HEK293 (cell line): ENCODE measurements around the gene SCN4B.
A peak's percentile ranks its signal among the peaks of the same experiment; 100 is the strongest.

ENCODE experiments used
- CTCF ChIA-PET: fragments of 350-600 bp; formaldehyde crosslinking; extraction: SDS; loops from one replicate; lab custom pipeline; 2021; ENCODE audit warnings: antibody characterized with exemption; lab: Yijun Ruan, JAX
- POLR2A ChIA-PET: fragments of 300-600 bp; formaldehyde crosslinking; extraction: SDS; loops from one replicate; lab custom pipeline; 2020; ENCODE audit warnings: antibody characterized with exemption, inconsistent platforms; lab: Yijun Ruan, JAX
- H3K27ac ChIP-seq: fragments of 200-500 bp; sonication (Bioruptor generic); 2 replicates; pipeline ENCODE4 v1.5.1; 2014; ENCODE audit warnings: low read depth, low read length, control low read depth, inconsistent platforms; ENCODE audit errors: extremely low read depth
- H3K36me3 ChIP-seq, 2 experiments: fragments of 200-500 bp in 1 of 2; sonication (Bioruptor generic) in 1 of 2; 1 replicate in 1 of 2; 2 replicates in 1 of 2; pipeline ENCODE4 v1.5.1; 2014 to 2017; ENCODE audit warnings: inconsistent platforms in 2 of 2, low read length in 2 of 2; ENCODE audit not compliant: control insufficient read depth in 2 of 2, insufficient read depth in 1 of 2
- H3K4me1 ChIP-seq: fragments of 200-500 bp; sonication (Bioruptor generic); 2 replicates; pipeline ENCODE4 v1.5.1; 2014; ENCODE audit warnings: mild to moderate bottlenecking, low read length, inconsistent platforms; ENCODE audit not compliant: control insufficient read depth, insufficient read depth
- H3K4me3 ChIP-seq: 2 replicates; pipeline ENCODE4 v1.5.1; 2011; ENCODE audit warnings: low read depth, mild to moderate bottlenecking, control low read depth, low read length, moderate library complexity
- H3K9me3 ChIP-seq: fragments of 200-500 bp; sonication (Bioruptor generic); 2 replicates; pipeline ENCODE4 v1.5.1; 2014; ENCODE audit warnings: low read depth, low read length, inconsistent platforms; ENCODE audit not compliant: control insufficient read depth, insufficient read depth
- FEZF1 ChIP-seq: fragments of 450-650 bp; formaldehyde crosslinking; IDR thresholded peaks from 2 replicates; pipeline ENCODE4 v1.5.1; 2016; ENCODE audit warnings: missing biosample characterization, missing genetic modification characterization
- HOXD13 ChIP-seq: sonication (generic); formaldehyde crosslinking; IDR thresholded peaks from 2 replicates; pipeline ENCODE4 v1.8.0; 2022; ENCODE audit warnings: missing genetic modification reagents, borderline replicate concordance
- KLF16 ChIP-seq: fragments of 450-650 bp; formaldehyde crosslinking; IDR thresholded peaks from 2 replicates; pipeline ENCODE4 v1.5.1; 2017; ENCODE audit warnings: missing biosample characterization, missing genetic modification characterization
- KLF8 ChIP-seq: fragments of 450-650 bp; formaldehyde crosslinking; IDR thresholded peaks from 2 replicates; pipeline ENCODE4 v1.5.1; 2016; ENCODE audit warnings: missing biosample characterization, missing genetic modification characterization
- MZF1 ChIP-seq: fragments of 450-650 bp; formaldehyde crosslinking; IDR thresholded peaks from 2 replicates; pipeline ENCODE4 v1.5.1; 2017; ENCODE audit warnings: missing biosample characterization, missing genetic modification characterization, borderline replicate concordance
- OVOL3 ChIP-seq: fragments of 450-650 bp; formaldehyde crosslinking; IDR thresholded peaks from 2 replicates; pipeline ENCODE4 v1.5.1; 2016; ENCODE audit warnings: missing biosample characterization, missing genetic modification characterization
- ZBTB17 ChIP-seq: fragments of 450-650 bp; formaldehyde crosslinking; IDR thresholded peaks from 2 replicates; pipeline ENCODE4 v1.5.1; 2016; ENCODE audit warnings: missing biosample characterization, missing genetic modification characterization
- ZNF121 ChIP-seq: fragments of 450-650 bp; formaldehyde crosslinking; IDR thresholded peaks from 2 replicates; pipeline ENCODE4 v1.5.1; 2016; ENCODE audit warnings: missing biosample characterization, missing genetic modification characterization
- ZNF221 ChIP-seq: fragments of 450-650 bp; formaldehyde crosslinking; IDR thresholded peaks from 2 replicates; pipeline ENCODE4 v1.5.1; 2017; ENCODE audit warnings: missing biosample characterization, missing genetic modification characterization, borderline replicate concordance
- ZNF23 ChIP-seq: fragments of 450-650 bp; formaldehyde crosslinking; IDR thresholded peaks from 2 replicates; pipeline ENCODE4 v1.5.1; 2016; ENCODE audit warnings: missing biosample characterization, missing genetic modification characterization, borderline replicate concordance
- ZNF335 ChIP-seq: fragments of 450-650 bp; formaldehyde crosslinking; conservative IDR thresholded peaks from 2 replicates; pipeline ENCODE4 v1.5.1; 2016; ENCODE audit warnings: missing biosample characterization, missing genetic modification characterization
- ZNF529 ChIP-seq: fragments of 450-650 bp; formaldehyde crosslinking; IDR thresholded peaks from 2 replicates; pipeline ENCODE4 v1.5.1; 2017; ENCODE audit warnings: missing genetic modification characterization, missing biosample characterization; ENCODE audit not compliant: insufficient replicate concordance
- ZNF530 ChIP-seq: fragments of 450-650 bp; formaldehyde crosslinking; IDR thresholded peaks from 2 replicates; pipeline ENCODE4 v1.5.1; 2016; ENCODE audit warnings: low read depth, missing biosample characterization, missing genetic modification characterization
- ZNF555 ChIP-seq: fragments of 450-650 bp; formaldehyde crosslinking; conservative IDR thresholded peaks from 2 replicates; pipeline ENCODE4 v1.5.1; 2017; ENCODE audit warnings: missing biosample characterization, mild to moderate bottlenecking, missing genetic modification characterization, inconsistent platforms
- ZNF585B ChIP-seq: fragments of 450-650 bp; formaldehyde crosslinking; IDR thresholded peaks from 2 replicates; pipeline ENCODE4 v1.5.1; 2016; ENCODE audit warnings: missing biosample characterization, missing genetic modification characterization
- ZNF843 ChIP-seq: fragments of 450-650 bp; formaldehyde crosslinking; IDR thresholded peaks from 2 replicates; pipeline ENCODE4 v1.5.1; 2016; ENCODE audit warnings: missing biosample characterization, missing genetic modification characterization
- TF ChIP-seq, protein P1 (sequence below): fragments of 450-650 bp; formaldehyde crosslinking; conservative IDR thresholded peaks from 2 replicates; pipeline ENCODE4 v1.5.1; 2016; ENCODE audit warnings: low read depth, missing biosample characterization, missing genetic modification characterization
- TF ChIP-seq, protein P2 (sequence below): fragments of 450-650 bp; formaldehyde crosslinking; IDR thresholded peaks from 2 replicates; pipeline ENCODE4 v1.5.1; 2016; ENCODE audit warnings: missing biosample characterization, missing genetic modification characterization
- TF ChIP-seq, protein P3 (sequence below): fragments of 450-650 bp; IDR thresholded peaks from 2 replicates; pipeline ENCODE4 v1.5.1; 2018; ENCODE audit warnings: missing biosample characterization, mild to moderate bottlenecking, missing genetic modification characterization

Gene SCN4B

DNA sequence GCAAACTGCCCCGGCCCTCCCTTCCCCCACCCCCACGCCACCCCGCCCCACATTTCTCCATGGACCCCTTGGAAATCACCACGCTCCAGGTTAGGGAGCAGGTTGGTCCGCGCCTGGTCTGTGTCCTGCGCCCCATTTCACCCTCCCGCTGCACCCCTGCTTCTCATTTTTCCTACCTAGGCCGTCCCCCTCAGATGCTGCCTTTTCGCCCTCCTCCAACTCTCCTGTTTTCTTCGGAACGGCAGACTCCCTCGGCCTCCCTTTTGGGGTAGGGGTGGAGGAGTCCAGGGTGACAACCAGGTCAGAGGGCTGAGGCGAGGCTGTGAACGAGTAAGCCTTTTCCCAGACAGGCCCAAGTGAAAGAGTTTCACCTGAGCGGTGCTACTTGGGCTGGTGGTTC, 893 bp upstream of the SCN4B start (continued):
- no peak for TF ChIP-seq OVOL3 (tag by site-specific recombination)
- TF ChIP-seq, protein P1, sequence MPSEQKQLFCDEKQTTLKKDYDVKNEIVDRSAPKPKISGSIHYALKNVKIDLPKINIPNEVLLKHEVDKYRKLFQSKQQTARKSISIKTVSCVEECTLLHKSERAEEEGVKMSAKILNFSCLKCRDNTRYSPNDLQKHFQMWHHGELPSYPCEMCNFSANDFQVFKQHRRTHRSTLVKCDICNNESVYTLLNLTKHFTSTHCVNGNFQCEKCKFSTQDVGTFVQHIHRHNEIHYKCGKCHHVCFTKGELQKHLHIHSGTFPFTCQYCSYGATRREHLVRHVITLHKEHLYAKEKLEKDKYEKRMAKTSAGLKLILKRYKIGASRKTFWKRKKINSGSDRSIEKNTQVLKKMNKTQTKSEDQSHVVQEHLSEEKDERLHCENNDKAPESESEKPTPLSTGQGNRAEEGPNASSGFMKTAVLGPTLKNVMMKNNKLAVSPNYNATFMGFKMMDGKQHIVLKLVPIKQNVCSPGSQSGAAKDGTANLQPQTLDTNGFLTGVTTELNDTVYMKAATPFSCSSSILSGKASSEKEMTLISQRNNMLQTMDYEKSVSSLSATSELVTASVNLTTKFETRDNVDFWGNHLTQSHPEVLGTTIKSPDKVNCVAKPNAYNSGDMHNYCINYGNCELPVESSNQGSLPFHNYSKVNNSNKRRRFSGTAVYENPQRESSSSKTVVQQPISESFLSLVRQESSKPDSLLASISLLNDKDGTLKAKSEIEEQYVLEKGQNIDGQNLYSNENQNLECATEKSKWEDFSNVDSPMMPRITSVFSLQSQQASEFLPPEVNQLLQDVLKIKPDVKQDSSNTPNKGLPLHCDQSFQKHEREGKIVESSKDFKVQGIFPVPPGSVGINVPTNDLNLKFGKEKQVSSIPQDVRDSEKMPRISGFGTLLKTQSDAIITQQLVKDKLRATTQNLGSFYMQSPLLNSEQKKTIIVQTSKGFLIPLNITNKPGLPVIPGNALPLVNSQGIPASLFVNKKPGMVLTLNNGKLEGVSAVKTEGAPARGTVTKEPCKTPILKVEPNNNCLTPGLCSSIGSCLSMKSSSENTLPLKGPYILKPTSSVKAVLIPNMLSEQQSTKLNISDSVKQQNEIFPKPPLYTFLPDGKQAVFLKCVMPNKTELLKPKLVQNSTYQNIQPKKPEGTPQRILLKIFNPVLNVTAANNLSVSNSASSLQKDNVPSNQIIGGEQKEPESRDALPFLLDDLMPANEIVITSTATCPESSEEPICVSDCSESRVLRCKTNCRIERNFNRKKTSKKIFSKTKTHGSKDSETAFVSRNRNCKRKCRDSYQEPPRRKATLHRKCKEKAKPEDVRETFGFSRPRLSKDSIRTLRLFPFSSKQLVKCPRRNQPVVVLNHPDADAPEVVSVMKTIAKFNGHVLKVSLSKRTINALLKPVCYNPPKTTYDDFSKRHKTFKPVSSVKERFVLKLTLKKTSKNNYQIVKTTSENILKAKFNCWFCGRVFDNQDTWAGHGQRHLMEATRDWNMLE (tag by site-specific recombination): no peak

DNA sequence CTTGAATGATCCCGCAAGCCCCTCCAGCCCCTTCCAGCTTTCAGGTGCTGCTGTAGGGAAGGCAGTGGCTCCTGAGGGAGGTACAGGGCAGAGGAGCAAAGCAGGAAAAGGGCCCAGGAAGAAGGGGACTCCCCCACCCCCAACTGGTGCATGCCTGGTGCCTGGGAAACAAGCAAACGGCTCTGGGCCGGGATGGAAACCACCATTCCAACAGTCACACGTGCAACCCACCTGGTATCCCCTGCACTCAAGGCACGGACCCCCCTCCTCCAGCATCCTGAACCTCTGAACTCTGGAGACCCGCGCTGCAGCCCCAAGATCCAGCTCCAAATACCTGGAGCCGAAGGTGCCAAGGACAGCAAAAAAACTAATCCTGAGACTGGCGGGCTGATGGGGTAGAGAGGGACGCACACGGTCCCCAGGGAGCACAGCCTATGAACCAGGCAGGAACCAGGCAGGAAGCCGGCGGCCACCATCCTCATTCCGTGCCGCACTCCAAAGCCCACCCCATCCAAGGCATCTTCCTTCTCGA, 537 bp downstream of the SCN4B start:
- POLR2A ChIA-PET: interaction anchor here (0.9 to 2.2 kb wide), 3 partner anchors 9 to 28 kb away, joined by 3 to 7 read pairs (median 3); no protein-coding TSS in a partner anchor
- CTCF ChIA-PET: interaction anchor here (0.6 to 1.9 kb wide), 5 partner anchors 8 to 778 kb away, joined by 3 to 18 read pairs (median 4); no protein-coding TSS in a partner anchor
- Histone ChIP-seq H3K4me1 (no peaks in the 10 kb centered on the region), H3K36me3 (no peaks in the 10 kb centered on the region), H3K9me3 (no peaks in the 10 kb centered on the region), H3K4me3 (peak overlapping the region; percentile 47), H3K27ac (no peak overlapping the region)
- TF ChIP-seq, protein P2, sequence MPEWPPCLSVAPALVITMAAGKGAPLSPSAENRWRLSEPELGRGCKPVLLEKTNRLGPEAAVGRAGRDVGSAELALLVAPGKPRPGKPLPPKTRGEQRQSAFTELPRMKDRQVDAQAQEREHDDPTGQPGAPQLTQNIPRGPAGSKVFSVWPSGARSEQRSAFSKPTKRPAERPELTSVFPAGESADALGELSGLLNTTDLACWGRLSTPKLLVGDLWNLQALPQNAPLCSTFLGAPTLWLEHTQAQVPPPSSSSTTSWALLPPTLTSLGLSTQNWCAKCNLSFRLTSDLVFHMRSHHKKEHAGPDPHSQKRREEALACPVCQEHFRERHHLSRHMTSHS (tag by site-specific recombination): no peak
- TF ChIP-seq ZNF335: 0 out of 2 replicates have a peak, but pooled peaks have one; percentile 10

DNA sequence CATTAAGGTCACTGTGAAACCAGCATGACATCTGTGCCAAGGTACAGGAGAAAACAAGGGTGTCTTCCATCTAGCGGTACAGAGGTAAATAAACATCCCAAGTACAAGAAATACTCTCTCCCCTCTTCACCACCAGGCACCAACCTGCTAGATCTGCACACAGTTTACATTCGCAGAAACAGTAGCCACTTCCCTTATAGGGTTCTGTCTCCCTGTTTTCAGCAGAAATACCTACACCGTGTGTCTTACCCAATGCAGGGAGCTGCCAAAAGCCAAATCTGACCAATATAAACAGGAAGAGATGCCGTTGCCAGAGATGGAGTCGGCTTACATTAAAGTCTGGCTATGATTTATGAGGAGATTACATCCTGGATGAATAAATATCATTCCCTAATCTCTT, 1.2 kb downstream of the SCN4B start:
- ChIA-PET POLR2A (no interaction called here), CTCF (interaction anchor here (0.7 kb wide), 1 partner anchor 9 kb away, joined by 3 read pairs; no protein-coding TSS in a partner anchor)
- Histone ChIP-seq H3K9me3 (no peaks in the 10 kb centered on the region), H3K27ac (no peak overlapping the region), H3K36me3 (no peaks in the 10 kb centered on the region), H3K4me3 (no peak overlapping the region), H3K4me1 (no peaks in the 10 kb centered on the region)
- TF ChIP-seq ZNF555 (tag by site-specific recombination): no peak
- no peak for TF ChIP-seq ZBTB17 (tag by site-specific recombination)
- TF ChIP-seq ZNF121 (tag by site-specific recombination): no peak
- TF ChIP-seq ZNF221: no peak
- TF ChIP-seq, protein P3, sequence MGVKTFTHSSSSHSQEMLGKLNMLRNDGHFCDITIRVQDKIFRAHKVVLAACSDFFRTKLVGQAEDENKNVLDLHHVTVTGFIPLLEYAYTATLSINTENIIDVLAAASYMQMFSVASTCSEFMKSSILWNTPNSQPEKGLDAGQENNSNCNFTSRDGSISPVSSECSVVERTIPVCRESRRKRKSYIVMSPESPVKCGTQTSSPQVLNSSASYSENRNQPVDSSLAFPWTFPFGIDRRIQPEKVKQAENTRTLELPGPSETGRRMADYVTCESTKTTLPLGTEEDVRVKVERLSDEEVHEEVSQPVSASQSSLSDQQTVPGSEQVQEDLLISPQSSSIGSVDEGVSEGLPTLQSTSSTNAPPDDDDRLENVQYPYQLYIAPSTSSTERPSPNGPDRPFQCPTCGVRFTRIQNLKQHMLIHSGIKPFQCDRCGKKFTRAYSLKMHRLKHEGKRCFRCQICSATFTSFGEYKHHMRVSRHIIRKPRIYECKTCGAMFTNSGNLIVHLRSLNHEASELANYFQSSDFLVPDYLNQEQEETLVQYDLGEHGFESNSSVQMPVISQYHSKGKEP (tag by site-specific recombination): no peak
- no peak for TF ChIP-seq KLF8 (tag by site-specific recombination)
- no peak for TF ChIP-seq FEZF1 (tag by site-specific recombination)
- no peak for TF ChIP-seq KLF16
- TF ChIP-seq HOXD13: no peak
- no peak for TF ChIP-seq ZNF585B (tag by site-specific recombination)
- TF ChIP-seq, protein P1 (tag by site-specific recombination): no peak
- no peak for TF ChIP-seq ZNF529 (tag by site-specific recombination)
- no peak for TF ChIP-seq ZNF843 (tag by site-specific recombination)
- no peak for TF ChIP-seq ZNF530 (tag by site-specific recombination)
- TF ChIP-seq MZF1 (tag by site-specific recombination): no peak
- no peak for TF ChIP-seq ZNF23 (tag by site-specific recombination)
